Muscle of arm (tissue), 12 donors: Measurements from ENCODE around the gene IFNA10. TPM values are rescaled to one million over a fixed set of nuclear protein-coding genes. Genes with fewer than 3 reads are reported as not detected.
"Not testable (repeated sequence)": the region's sequence is repeated elsewhere in the genome, so short reads cannot be mapped to it uniquely, and the experiment has no call there.

Experiments used
- DNase-seq: peaks from one replicate; pipeline ENCODE4 v3.0.0-alpha.2; 2013
- polyA plus RNA-seq, 12 donors: library from polyadenylated mRNA; unstranded; fragments of 120-200 nt; gene quantifications; one replicate each; pipeline ENCODE4 v1.2.1, GENCODE V29; 2013; ENCODE audit not compliant: insufficient read length in 12 of 12

IFNA10 gene
- polyA plus RNA-seq, 12 donors, result not detected

DNA sequence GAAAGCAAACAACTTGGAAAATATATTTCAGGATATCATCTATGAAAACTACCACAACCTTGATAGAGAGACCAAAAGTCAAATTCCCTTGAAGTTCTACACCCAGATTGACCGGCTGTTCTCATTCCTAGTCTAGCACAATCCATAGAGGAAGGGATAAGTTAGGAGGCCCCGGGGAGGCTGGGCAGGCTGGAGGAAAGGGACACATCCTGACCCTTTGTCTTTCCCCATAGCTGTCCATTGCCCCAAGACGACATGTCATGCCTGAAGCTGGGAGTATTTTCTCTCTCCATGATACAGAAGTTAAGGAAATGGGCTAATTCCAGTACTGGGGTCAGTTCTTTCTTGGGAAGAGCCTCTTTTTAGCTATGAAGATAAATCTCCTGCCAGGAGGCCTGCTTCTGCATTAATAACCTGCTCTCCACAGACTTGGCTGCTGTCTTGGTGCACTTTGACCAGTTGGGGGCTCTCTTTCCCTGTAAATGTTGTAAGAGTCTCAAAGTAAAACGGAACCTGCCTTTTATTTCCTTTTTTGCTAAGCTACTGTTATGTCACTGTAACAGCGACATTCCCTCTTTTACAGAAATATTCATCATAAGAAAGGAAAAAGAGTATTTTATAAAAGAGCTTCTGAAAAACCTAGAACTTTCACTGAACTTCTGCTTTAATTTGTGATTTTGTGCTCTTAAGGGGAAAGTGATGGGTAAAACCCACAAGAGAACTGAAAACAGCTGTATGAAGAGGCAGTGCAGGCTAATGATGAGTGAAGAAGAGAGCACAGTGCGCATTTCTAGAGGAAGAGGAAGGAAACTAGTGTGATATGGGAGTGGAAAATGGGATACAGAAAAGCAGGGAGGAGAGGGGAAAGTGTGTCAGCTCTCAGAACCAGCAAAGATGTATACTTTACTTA lies 11.8 kb downstream of the IFNA10 start:
- DNase-seq, result not testable (repeated sequence)

DNA sequence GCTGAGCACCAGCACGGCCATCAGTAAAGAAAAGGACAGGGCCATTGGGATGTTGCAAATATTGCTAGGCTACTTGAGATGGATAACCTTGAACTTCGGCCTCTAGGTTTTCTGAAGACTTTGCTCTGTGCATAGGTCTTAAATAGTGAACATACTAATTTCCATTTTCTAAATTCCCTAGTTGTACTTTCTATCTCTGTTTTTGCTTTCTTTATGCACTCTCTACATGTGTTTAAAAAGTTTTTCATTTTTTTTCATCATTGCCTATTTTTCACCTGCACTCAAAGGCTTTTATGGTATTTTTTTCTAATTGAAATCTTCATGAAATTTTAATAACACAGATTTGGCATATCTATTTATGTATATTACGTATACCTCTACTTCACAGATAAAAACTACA lies 19.5 kb downstream of the IFNA10 start, which contains the start of gene IFNA4:
Gene IFNA4 (minus strand): TSS at position 101 of the 400 bp plus-strand sequence. CDS start 56 bp downstream, at position 45.
- not testable (repeated sequence) for DNase-seq

DNA sequence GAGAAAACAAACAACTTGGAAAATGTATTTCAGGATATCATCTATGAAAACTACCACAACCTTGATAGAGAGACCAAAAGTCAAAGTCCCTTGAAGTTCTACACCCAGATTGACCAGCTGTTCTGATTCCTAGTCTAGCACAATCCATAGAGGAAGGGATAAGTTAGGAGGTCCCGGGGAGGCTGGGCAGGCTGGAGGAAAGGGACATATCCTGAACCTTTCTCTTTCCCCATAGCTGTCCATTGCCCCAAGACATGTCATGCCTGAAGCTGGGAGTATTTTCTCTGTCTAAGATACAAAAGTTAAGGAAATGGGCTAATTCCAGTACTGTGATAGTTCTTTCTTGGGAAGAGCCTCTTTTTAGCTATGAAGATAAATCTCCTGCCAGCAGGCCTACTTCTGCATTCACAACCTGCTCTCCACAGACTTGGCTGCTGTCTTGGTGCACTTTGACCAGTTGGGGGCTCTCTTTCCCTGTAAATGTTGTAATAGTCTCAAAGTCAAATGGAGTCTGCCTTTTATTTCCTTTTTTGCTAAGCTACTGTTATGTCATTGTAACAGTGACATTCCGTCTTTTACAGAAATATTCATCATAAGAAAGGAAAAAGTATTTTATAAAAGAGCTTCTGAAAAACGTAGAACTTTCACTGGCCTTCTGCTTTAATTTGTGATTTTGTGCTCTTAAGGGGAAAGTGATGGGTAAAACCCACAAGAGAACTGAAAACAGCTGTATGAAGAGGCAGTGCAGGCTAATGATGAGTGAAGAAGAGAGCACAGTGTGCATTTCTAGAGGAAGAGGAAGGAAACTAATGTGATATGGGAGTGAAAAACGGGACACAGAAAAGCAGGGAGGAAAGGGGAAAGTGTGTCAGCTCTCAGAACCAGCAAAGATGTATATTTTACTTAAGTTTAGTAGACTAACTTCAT lies 23.9 kb downstream of the IFNA10 start:
- DNase-seq, result not testable (repeated sequence)

DNA sequence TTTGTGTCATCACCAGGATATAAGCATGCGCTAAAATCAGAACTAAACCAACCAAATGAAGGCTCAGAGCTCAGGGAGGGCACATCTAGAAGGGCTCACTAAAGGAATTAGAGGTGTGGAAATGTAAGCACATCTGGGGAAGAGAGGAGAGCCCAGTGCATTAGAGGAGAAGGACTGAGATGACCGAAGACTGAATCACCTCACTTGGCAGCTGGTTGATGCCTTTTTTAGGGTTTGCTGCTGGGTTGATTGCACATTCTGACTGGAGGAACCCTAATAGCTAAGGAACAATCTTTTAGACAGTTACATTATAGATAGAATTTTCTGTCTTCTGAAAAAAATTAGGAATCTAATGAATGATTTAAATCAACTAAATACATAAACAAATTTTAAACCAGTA lies 32.3 kb downstream of the IFNA10 start:
- DNase-seq, result no peak

DNA sequence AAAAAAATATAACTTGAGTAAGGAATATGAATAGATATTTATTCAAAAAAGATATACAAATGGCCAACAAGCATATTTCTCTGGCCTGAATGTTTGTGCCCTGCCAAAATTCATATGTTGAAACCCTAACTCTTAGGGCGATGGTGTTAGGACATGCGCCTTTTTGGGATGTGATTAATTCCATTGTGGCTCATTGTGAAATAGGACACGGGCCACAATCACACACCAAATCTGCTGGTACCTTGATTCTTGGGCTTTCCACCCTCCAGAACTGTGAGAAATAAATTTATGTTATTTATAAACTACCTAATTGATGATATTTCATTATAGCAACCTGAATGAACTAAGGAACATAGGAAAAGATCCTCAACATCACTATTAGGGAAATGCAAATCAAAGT lies 34.8 kb downstream of the IFNA10 start:
- DNase-seq, result no peak

DNA sequence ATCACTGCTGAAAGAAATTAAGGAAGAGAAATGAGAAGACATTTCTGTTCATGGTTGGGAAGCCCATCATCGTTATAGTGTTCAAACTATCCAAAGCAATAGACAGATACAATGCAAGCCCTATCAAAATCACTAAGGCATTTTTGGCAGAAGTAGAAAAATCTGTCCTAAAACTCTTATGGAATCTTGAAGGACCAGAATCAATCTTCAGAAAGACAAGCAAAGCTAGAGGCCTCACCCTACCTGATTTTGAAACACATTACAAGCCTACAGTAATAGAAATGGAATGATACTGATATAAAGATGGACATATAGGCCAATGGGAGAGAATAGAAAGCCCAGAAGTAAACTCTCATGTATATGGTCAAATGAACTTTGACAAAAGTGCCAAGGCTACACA lies 35.6 kb downstream of the IFNA10 start:
- no peak for DNase-seq

DNA sequence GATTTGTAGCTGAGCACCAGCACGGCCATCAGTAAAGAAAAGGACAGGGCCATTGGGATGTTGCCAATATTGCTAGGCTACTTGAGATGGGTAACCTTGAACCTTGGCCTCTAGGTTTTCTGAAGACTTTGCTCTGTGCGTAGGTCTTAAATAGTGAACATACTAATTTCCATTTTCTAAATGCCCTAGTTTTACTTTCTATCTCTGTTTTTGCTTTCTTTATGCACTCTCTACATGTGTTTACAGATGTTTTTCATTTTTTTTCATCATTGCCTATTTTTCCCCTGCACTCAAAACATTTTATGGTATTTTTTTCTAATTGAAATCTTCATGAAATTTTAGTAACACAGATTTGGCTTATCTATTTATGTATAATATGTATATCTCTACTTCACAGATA lies 40.4 kb downstream of the IFNA10 start, which contains the start of gene IFNA21:
Gene IFNA21 (minus strand): TSS at position 101 of the 400 bp plus-strand sequence. CDS start 48 bp downstream, at position 53.
- DNase-seq, result not testable (repeated sequence)

DNA sequence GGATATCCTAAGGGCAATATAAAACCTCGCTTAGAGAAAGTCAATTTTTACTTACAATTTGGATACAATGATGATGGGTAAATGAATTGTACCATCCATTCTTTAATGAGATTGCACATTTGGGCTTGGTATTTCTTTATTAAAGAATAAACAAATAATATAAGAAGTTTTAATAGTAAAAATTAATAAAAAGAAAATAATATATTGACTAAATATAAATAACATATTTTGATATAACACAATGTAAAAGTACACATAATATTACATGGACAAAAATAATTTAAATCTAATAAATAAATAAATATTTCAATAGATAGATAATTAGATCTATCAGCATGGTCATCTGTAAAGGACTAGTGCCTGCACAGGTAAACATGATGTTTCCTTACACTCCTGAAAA lies 41.4 kb downstream of the IFNA10 start:
- no peak for DNase-seq

DNA sequence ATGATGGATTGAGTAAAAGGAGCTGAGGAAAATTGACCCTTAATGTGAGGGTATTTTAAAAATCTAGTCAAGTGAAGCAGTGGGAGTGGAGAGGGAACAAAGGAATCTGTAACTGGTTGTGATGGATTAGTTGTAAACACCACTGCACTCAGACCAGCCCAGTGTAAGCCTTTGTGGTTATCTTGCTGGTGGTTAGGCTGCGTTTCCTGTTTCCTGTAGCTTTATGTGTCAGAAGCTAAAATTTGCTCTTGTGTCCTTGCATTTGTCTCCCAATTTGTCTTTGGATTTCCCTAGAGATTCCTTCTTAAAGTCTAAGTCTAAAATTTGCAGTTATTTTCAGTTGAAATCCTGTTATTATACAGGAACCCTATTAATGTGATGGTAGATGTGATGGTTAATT lies 46.8 kb downstream of the IFNA10 start:
- DNase-seq, result no peak

Other genes with a start within 250 kb of the IFNA10 start
- gene HACD4, start 175.5 kb downstream of the IFNA10 start, polyA plus RNA-seq, result 1 to 10 TPM in 11 of 12 donors, not detected in 1; 1.0 to 6.7 (median 1.5) TPM
- not detected for gene IFNB1, start 129.2 kb downstream of the IFNA10 start, polyA plus RNA-seq
- not detected for gene IFNW1, start 65.3 kb downstream of the IFNA10 start, polyA plus RNA-seq
- gene IFNA21, start 40.5 kb downstream of the IFNA10 start, polyA plus RNA-seq, result not detected
- not detected for gene IFNA4, start 19.6 kb downstream of the IFNA10 start, polyA plus RNA-seq
- not detected for gene IFNA7, start 4.9 kb downstream of the IFNA10 start, polyA plus RNA-seq
- not detected for gene IFNA16, start 10.2 kb upstream of the IFNA10 start, polyA plus RNA-seq
- not detected for gene IFNA17, start 21.1 kb upstream of the IFNA10 start, polyA plus RNA-seq
- not detected for gene IFNA14, start 32.9 kb upstream of the IFNA10 start, polyA plus RNA-seq
- not detected for gene IFNA5, start 98.2 kb upstream of the IFNA10 start, polyA plus RNA-seq
- 10 to 100 TPM in 11 of 12 donors, not detected in 1; 20.0 to 33.8 (median 24.1) TPM for gene KLHL9, start 128.3 kb upstream of the IFNA10 start, polyA plus RNA-seq
- gene IFNA6, start 143.7 kb upstream of the IFNA10 start, polyA plus RNA-seq, result not detected
- not detected for gene IFNA13, start 160.9 kb upstream of the IFNA10 start, polyA plus RNA-seq
- gene IFNA2, start 178.3 kb upstream of the IFNA10 start, polyA plus RNA-seq, result not detected
- gene IFNA8, start 202.0 kb upstream of the IFNA10 start, polyA plus RNA-seq, result not detected
- gene IFNA1, start 233.3 kb upstream of the IFNA10 start, polyA plus RNA-seq, result not detected